H1 (cell line): Measurements from ENCODE around the gene UBALD1. TPM values are rescaled to one million over a fixed set of nuclear protein-coding genes. Genes with fewer than 3 reads are reported as not detected.

Source experiments
- CBX8 ChIP-seq: fragments of 300-800, 300-1000 bp; sonication (generic); IDR thresholded peaks from 2 replicates; pipeline ENCODE4 v1.7.1; 2016; ENCODE audit warnings: low read depth, low read length, borderline replicate concordance
- CREB1 ChIP-seq: IDR thresholded peaks from 2 replicates; pipeline ENCODE4 v1.6.1; 2012; ENCODE audit warnings: inconsistent platforms
- EZH2 ChIP-seq: fragments of 200-600 bp; sonication (generic); IDR thresholded peaks from 2 replicates; pipeline ENCODE4 v1.7.1; 2012; ENCODE audit warnings: low read depth, mild to moderate bottlenecking, moderate library complexity, low read length, inconsistent platforms; ENCODE audit not compliant: severe bottlenecking
- GABPA ChIP-seq: IDR thresholded peaks from 2 replicates; pipeline ENCODE4 v1.6.1; 2011; ENCODE audit warnings: mild to moderate bottlenecking, low read length, moderate library complexity, borderline replicate concordance; ENCODE audit not compliant: insufficient read depth
- PHF8 ChIP-seq: fragments of 200-600 bp; sonication (generic); conservative IDR thresholded peaks from 2 replicates; pipeline ENCODE4 v1.7.1; 2012; ENCODE audit warnings: low read depth, mild to moderate bottlenecking, inconsistent platforms, low read length, moderate library complexity
- RBBP5 ChIP-seq: IDR thresholded peaks from 2 replicates; pipeline ENCODE4 v1.7.1; 2012; ENCODE audit warnings: low read depth, mild to moderate bottlenecking, inconsistent platforms, low read length, moderate library complexity, borderline replicate concordance
- RNF2 ChIP-seq: fragments of 200-900, 300-1000 bp; sonication (generic); IDR thresholded peaks from 2 replicates; pipeline ENCODE4 v1.7.1; 2016; ENCODE audit warnings: borderline replicate concordance, low read depth, mild to moderate bottlenecking, antibody characterized with exemption, low read length; ENCODE audit not compliant: poor library complexity, severe bottlenecking; ENCODE audit errors: missing control alignments
- SIRT6 ChIP-seq: IDR thresholded peaks from one replicate; pipeline ENCODE4 v1.7.1; 2012; ENCODE audit warnings: low read length, inconsistent platforms
- SP1 ChIP-seq: IDR thresholded peaks from 2 replicates; pipeline ENCODE4 v1.6.1; 2011; ENCODE audit warnings: low read depth, low read length
- polyA plus RNA-seq, 7 experiments: library from polyadenylated mRNA; depleted of rRNA in 3 of 7; stranded (reverse) in 5 of 7; unstranded in 2 of 7; fragments of >200 nt in 5 of 7; fragments of 200-250 nt in 2 of 7; gene quantifications; 1 replicate in 5 of 7; 2 replicates in 1 of 7; 4 replicates in 1 of 7; pipeline versions ENCODE4 v1.2.1 to v1.2.3, GENCODE V29; 2011 to 2013; ENCODE audit warnings: missing spikeins in 2 of 7, mixed read lengths in 2 of 7
- total RNA-seq: library from RNA; stranded (reverse); fragmentation: NEBNext Ultra II Directional; extraction: Animal tissue kit (Norgen Biotek cat#: 25700); gene quantifications from 2 replicates; pipeline ENCODE4 v1.2.1, GENCODE V29; 2021
- TF ChIP-seq, protein P1 (sequence below): fragments of 300-600 bp; sonication (generic); IDR thresholded peaks from 2 replicates; pipeline ENCODE4 v1.7.1; 2012; ENCODE audit warnings: low read length, moderate library complexity, mild to moderate bottlenecking, inconsistent platforms; ENCODE audit not compliant: insufficient replicate concordance

The UBALD1 gene
- total and polyA plus RNA-seq, 2 of the 8 experiments (the other 6 are each of a cell fraction or from before 2014, with no cell fraction given) = 28.6 to 62.0 TPM

GRCh38 chr16:4614571-4615383, at the start of gene UBALD1 (continued):
- TF ChIP-seq EZH2 (no peak), CBX8 (no peak), PHF8 (peak; percentile 92), GABPA (no peak), SIRT6 (no peak), SP1 (peak; percentile 25; the same call in 1 of the 2 replicates), CREB1 (peak; percentile 83), RNF2 (no peak), RBBP5 (no peak)
- TF ChIP-seq, protein P1, sequence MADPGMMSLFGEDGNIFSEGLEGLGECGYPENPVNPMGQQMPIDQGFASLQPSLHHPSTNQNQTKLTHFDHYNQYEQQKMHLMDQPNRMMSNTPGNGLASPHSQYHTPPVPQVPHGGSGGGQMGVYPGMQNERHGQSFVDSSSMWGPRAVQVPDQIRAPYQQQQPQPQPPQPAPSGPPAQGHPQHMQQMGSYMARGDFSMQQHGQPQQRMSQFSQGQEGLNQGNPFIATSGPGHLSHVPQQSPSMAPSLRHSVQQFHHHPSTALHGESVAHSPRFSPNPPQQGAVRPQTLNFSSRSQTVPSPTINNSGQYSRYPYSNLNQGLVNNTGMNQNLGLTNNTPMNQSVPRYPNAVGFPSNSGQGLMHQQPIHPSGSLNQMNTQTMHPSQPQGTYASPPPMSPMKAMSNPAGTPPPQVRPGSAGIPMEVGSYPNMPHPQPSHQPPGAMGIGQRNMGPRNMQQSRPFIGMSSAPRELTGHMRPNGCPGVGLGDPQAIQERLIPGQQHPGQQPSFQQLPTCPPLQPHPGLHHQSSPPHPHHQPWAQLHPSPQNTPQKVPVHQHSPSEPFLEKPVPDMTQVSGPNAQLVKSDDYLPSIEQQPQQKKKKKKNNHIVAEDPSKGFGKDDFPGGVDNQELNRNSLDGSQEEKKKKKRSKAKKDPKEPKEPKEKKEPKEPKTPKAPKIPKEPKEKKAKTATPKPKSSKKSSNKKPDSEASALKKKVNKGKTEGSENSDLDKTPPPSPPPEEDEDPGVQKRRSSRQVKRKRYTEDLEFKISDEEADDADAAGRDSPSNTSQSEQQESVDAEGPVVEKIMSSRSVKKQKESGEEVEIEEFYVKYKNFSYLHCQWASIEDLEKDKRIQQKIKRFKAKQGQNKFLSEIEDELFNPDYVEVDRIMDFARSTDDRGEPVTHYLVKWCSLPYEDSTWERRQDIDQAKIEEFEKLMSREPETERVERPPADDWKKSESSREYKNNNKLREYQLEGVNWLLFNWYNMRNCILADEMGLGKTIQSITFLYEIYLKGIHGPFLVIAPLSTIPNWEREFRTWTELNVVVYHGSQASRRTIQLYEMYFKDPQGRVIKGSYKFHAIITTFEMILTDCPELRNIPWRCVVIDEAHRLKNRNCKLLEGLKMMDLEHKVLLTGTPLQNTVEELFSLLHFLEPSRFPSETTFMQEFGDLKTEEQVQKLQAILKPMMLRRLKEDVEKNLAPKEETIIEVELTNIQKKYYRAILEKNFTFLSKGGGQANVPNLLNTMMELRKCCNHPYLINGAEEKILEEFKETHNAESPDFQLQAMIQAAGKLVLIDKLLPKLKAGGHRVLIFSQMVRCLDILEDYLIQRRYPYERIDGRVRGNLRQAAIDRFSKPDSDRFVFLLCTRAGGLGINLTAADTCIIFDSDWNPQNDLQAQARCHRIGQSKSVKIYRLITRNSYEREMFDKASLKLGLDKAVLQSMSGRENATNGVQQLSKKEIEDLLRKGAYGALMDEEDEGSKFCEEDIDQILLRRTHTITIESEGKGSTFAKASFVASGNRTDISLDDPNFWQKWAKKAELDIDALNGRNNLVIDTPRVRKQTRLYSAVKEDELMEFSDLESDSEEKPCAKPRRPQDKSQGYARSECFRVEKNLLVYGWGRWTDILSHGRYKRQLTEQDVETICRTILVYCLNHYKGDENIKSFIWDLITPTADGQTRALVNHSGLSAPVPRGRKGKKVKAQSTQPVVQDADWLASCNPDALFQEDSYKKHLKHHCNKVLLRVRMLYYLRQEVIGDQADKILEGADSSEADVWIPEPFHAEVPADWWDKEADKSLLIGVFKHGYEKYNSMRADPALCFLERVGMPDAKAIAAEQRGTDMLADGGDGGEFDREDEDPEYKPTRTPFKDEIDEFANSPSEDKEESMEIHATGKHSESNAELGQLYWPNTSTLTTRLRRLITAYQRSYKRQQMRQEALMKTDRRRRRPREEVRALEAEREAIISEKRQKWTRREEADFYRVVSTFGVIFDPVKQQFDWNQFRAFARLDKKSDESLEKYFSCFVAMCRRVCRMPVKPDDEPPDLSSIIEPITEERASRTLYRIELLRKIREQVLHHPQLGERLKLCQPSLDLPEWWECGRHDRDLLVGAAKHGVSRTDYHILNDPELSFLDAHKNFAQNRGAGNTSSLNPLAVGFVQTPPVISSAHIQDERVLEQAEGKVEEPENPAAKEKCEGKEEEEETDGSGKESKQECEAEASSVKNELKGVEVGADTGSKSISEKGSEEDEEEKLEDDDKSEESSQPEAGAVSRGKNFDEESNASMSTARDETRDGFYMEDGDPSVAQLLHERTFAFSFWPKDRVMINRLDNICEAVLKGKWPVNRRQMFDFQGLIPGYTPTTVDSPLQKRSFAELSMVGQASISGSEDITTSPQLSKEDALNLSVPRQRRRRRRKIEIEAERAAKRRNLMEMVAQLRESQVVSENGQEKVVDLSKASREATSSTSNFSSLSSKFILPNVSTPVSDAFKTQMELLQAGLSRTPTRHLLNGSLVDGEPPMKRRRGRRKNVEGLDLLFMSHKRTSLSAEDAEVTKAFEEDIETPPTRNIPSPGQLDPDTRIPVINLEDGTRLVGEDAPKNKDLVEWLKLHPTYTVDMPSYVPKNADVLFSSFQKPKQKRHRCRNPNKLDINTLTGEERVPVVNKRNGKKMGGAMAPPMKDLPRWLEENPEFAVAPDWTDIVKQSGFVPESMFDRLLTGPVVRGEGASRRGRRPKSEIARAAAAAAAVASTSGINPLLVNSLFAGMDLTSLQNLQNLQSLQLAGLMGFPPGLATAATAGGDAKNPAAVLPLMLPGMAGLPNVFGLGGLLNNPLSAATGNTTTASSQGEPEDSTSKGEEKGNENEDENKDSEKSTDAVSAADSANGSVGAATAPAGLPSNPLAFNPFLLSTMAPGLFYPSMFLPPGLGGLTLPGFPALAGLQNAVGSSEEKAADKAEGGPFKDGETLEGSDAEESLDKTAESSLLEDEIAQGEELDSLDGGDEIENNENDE = no peak
